Pulmonary artery endothelial cell (primary cell): ENCODE measurements around the gene THRAP3. TPM values are rescaled to one million over a fixed set of nuclear protein-coding genes. Genes with fewer than 3 reads are reported as not detected.
A peak's percentile ranks its signal among the peaks of the same experiment; 100 is the strongest.

Experiments
- DNase-seq: peaks from one replicate; pipeline ENCODE4 v3.0.0-alpha.2; 2011; ENCODE audit warnings: low read depth, low spot score
- total RNA-seq: library from RNA; depleted of rRNA; stranded (reverse); fragments of >200 nt; gene quantifications from 2 replicates; pipeline ENCODE4 v1.2.3, GENCODE V29; 2014

Gene THRAP3
- total RNA-seq, 1 donor from 2014 or later = 167 TPM

DNA sequence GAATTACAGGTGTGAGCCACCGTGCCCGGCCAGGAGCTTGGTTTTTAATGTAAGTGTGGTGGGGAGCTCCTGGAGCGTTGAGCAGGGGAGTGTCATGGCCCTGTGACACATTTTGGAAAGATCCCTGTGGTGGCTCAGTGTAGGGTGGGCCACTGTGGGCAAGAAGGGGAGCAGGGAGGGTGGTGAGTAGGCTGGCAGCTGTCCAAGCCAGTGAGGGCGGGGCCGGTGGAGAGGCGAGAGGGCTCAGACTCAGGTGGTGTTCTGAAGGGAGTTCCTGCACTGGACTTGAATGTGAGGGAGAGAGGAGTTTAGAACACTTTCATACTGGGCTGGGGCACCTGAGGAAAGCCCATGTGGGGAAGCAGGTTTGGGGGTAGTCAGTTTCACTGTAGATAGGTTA lies 102.3 kb downstream of the THRAP3 start:
- no peak for DNase-seq

GRCh38 chr1:36327421-36328087 lies 103.3 kb downstream of the THRAP3 start:
- no peak for DNase-seq

- DNase-seq = no peak
Observed at GRCh38 chr1:36328088-36328480, 103.8 kb downstream of the THRAP3 start.

GRCh38 chr1:36328713-36329112 lies 104.5 kb downstream of the THRAP3 start:
- peak; percentile 39 for DNase-seq

- DNase-seq = no peak
Observed at GRCh38 chr1:36329817-36330216, 105.6 kb downstream of the THRAP3 start.

DNA sequence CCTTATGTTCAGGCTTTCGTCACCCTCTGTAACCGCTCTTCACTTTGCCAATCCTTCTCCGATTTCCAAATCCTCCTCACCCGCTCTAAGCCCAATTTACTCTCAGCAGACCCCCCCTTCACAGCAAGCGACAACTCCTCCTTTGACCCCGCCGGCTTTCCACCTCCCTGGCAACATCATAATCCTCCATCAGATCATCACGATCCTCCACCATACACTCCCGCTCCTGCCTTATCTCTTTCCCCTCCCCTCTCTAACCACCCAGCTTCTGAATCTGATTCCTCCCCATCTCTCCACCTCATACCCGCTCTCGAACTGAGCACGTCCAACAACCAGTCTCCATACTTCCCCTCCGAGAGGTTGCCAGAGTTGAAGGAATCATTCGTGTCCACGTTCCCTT lies 106.7 kb downstream of the THRAP3 start:
- DNase-seq = no peak

DNA sequence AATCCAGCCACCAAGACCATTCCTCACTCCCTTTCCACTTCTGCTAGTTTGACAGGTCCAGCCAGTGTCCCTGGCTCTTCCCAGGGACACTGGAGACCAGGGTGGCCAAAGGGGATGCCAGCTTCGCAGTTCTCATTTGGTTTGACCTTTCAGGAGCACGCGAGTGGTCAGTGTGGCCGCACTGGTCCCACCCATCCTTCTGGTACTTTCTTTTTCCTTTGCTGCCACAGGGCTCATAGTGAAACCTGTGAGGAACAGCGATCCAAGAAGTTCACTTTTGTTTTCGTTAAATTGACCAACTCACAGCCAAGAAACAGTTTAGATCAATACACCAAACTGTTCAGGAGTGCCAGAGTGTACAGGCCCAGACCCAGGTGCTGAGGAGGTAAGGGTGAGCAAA lies 113.6 kb downstream of the THRAP3 start:
- no peak for DNase-seq

GRCh38 chr1:36339215-36339614 lies 115.0 kb downstream of the THRAP3 start:
- DNase-seq = no peak

GRCh38 chr1:36339615-36340014 lies 115.4 kb downstream of the THRAP3 start:
- DNase-seq = no peak

- DNase-seq = no peak
Observed at GRCh38 chr1:36341626-36342320, 117.5 kb downstream of the THRAP3 start.

- DNase-seq = peak; percentile 71
Observed at GRCh38 chr1:36342426-36343185, 118.4 kb downstream of the THRAP3 start.

DNA sequence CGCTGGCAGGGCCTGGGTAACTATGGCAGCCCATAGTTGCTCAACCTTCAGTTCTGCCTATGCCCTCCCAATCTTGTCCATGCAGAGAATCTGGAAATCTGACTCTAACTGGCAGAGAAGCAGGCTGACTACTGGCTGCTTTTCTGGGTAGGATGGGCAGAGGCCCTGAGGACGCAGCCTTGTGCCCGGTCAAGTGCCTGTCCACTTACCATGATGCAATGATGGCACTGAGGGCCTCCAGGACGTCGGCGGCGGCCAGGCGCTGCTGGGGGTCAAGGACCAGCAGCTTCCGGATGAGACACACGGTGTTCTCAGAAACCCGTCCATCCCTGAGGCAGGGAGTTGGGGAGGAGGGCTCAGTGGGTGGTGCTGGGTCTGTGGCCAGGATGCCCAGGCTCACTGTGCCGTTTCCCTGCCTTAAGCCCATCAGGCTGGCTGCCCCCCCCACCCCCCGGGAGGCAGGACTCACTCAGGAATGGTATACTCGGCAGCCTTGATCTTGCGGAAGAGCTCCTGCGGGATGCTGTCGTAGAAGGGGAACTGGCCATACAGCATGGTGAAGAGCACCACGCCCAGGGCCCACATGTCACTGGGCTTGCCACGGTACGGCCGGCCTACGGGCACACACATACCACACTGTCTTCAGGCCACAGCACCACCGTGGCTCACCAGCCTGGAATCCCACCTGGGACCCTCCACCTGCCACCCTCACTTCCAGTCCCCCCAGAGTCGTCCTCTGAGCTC lies 119.6 kb downstream of the THRAP3 start:
- DNase-seq = no peak

GRCh38 chr1:36344395-36344680 lies 120.1 kb downstream of the THRAP3 start:
- DNase-seq = no peak

GRCh38 chr1:36345353-36345752 lies 121.1 kb downstream of the THRAP3 start:
- DNase-seq = no peak

DNA sequence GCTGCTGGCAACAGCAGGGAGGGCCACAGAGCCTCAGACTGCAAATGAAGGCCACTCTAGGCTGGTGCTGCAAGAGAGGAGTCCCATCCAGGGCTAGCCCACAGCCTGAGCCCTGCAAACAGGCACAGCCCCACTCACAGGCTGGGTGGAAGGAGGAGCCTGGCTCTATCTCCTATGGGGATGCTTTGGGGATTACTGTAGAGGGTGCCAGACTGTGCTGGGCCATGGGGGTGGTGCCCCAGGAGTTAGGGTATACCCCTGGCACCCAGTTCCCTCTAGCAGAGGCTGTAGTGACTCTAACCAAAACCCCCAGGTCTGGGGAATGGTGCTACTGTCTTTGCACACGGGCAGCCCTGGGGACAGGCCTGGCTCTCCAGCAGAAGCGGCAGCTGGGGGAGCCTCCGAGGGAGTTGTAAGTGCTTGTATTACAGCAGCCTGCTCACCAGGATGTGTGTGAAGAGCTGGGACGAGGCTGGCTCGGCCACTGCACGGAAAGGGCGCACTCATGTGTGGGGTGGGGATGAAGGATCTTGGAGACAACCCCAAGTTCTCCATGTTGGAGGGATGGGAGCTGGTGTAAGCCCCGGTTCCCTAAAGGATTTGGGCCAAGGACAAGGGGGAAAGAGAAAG lies 122.6 kb downstream of the THRAP3 start:
- DNase-seq = no peak

GRCh38 chr1:36349241-36349671 lies 125.0 kb downstream of the THRAP3 start:
- no peak for DNase-seq

GRCh38 chr1:36349839-36350238 lies 125.6 kb downstream of the THRAP3 start:
- no peak for DNase-seq

GRCh38 chr1:36350659-36351226 lies 126.5 kb downstream of the THRAP3 start:
- DNase-seq = peak; percentile 37

DNA sequence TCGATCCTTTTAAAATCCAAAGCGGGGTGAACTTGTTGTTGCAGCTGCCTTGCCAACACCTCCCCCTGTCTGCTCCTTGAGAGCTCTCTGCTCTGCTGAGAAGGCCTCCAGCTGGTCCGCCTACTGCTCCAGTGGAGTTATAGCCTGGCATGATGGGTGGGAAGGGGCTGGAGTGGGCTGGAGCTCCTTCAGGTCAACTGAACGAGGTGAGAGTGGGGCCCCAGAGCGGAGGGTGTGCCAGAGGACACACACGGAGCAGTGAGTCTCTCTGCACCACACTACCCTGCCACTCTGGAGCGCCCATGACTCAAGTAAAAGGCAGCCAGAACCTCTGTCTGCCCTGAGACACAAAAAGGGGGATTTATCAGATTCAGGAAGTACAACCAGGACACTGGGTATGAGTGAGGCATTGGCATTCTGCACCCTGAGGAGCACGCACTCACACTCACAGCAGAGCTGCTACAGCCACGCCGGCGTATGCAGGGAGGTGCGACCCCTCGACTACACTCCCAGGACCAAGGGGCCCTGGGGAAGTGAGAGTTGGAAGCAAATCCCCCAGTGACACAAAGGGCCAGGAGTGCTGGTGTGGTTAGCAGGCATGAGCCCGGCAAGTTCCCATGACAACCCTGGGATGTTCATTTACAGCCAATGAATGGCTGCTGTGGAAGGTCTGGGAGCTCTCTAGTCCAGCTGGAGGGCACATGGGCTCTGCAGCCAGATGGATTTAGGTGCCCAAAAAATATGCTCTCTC lies 127.2 kb downstream of the THRAP3 start:
- DNase-seq = peak; percentile 36
